A549 (cell line): Measurements from ENCODE around the gene SLC35A1. TPM values are rescaled to one million over a fixed set of nuclear protein-coding genes. Genes with fewer than 3 reads are reported as not detected.

ENCODE experiments used
- ATAC-seq, 2 experiments: fragments of 200-7000 bp in 1 of 2; fragments of >200 bp in 1 of 2; cut with Nextera tagmentation in 1 of 2; cut with Tn5 transposase in 1 of 2; 3 replicates each; pipeline versions ENCODE4 v1.8.0 to v1.9.1; 2018 to 2020; ENCODE audit warnings: mild to moderate bottlenecking in 1 of 2, moderate library complexity in 1 of 2
- CTCF ChIA-PET: fragments of 300-600 bp; sonication (Branson Sonifier 250); formaldehyde crosslinking; extraction: SDS; loops from one replicate; lab custom pipeline; 2021; ENCODE audit warnings: antibody characterized with exemption, inconsistent platforms; lab: Yijun Ruan, JAX
- POLR2A ChIA-PET: fragments of 350-600 bp; formaldehyde crosslinking; extraction: SDS; loops from one replicate; lab custom pipeline; 2021; ENCODE audit warnings: antibody characterized with exemption, inconsistent platforms; lab: Yijun Ruan, JAX
- DNase-seq, 2 experiments: peaks; one replicate each; pipeline versions ENCODE4 v3.0.0 to v3.0.0-alpha.2; 2011 to 2016; ENCODE audit warnings: low read depth in 1 of 2, low spot score in 1 of 2
- FAIRE-seq: peaks from 2 replicates; lab custom pipeline; 2011; peaks lifted over from hg19 to GRCh38; lab: Jason Lieb, UNC
- H3K27ac ChIP-seq, 2 experiments: fragments of >200 bp; sonication (Bioruptor Twin); formaldehyde crosslinking; 3 replicates each; pipeline ENCODE4 v1.5.1; 2016 to 2017
- H3K4me1 ChIP-seq: fragments of >200 bp; sonication (Bioruptor Twin); formaldehyde crosslinking; 3 replicates; pipeline ENCODE4 v1.6.1; 2016
- H3K4me2 ChIP-seq: fragments of >200 bp; sonication (Bioruptor Twin); formaldehyde crosslinking; 3 replicates; pipeline ENCODE4 v1.6.1; 2016
- H3K4me3 ChIP-seq: fragments of >200 bp; sonication (Bioruptor Twin); formaldehyde crosslinking; 3 replicates; pipeline ENCODE4 v1.5.1; 2016
- H3K9me3 ChIP-seq: fragments of >200 bp; sonication (Bioruptor Twin); formaldehyde crosslinking; 3 replicates; pipeline ENCODE4 v1.6.1; 2016
- BHLHE40 ChIP-seq: IDR thresholded peaks from 2 replicates; pipeline ENCODE4 v1.6.1; 2012; ENCODE audit warnings: low read depth, low read length, inconsistent platforms
- CBX8 ChIP-seq: fragments of 200-600 bp; sonication (generic); IDR thresholded peaks from 2 replicates; pipeline ENCODE4 v1.6.1; 2016
- CHD2 ChIP-seq: fragments of 150-350 bp; IDR thresholded peaks from 2 replicates; pipeline ENCODE4 v1.6.1; 2014; ENCODE audit warnings: low read length; ENCODE audit not compliant: partially characterized antibody
- CHD4 ChIP-seq: fragments of 200-600 bp; sonication (generic); IDR thresholded peaks from 2 replicates; pipeline ENCODE4 v1.6.1; 2016; ENCODE audit warnings: antibody characterized with exemption, mild to moderate bottlenecking, borderline replicate concordance
- EHMT2 ChIP-seq: fragments of 200-600 bp; sonication (generic); IDR thresholded peaks from 2 replicates; pipeline ENCODE4 v1.6.1; 2016; ENCODE audit warnings: antibody characterized with exemption, low read depth, mild to moderate bottlenecking, moderate library complexity
- FOXS1 ChIP-seq: fragments of 250-450 bp; sonication (Bioruptor Pico); IDR thresholded peaks from 2 replicates; pipeline ENCODE4 v1.5.0; 2020; ENCODE audit warnings: mild to moderate bottlenecking, moderate library complexity
- KDM5A ChIP-seq: fragments of 200-600 bp; sonication (generic); IDR thresholded peaks from 2 replicates; pipeline ENCODE4 v1.6.1; 2016; ENCODE audit warnings: antibody characterized with exemption, mild to moderate bottlenecking
- NFE2L2 ChIP-seq: fragments of 150-350 bp; conservative IDR thresholded peaks from 2 replicates; pipeline ENCODE4 v1.6.1; 2014; ENCODE audit warnings: low read length
- NPAS2 ChIP-seq: fragments of 250-450 bp; sonication (Bioruptor Pico); IDR thresholded peaks from 2 replicates; pipeline ENCODE4 v1.8.0; 2022; ENCODE audit warnings: mild to moderate bottlenecking, moderate library complexity, borderline replicate concordance
- NR3C1 ChIP-seq: fragments of >200 bp; sonication (Bioruptor Twin); formaldehyde crosslinking; IDR thresholded peaks from 3 replicates; pipeline ENCODE4 v1.6.1; 2017
- POLR2A ChIP-seq: IDR thresholded peaks from 2 replicates; pipeline ENCODE4 v1.6.1; 2012; ENCODE audit warnings: mild to moderate bottlenecking, low read length
- RAD21 ChIP-seq, 2 experiments: fragments of >200 bp in 1 of 2; sonication (Bioruptor Twin) in 1 of 2; formaldehyde crosslinking in 1 of 2; IDR thresholded peaks in 1 of 2; conservative IDR thresholded peaks in 1 of 2; 2 replicates in 1 of 2; 3 replicates in 1 of 2; pipeline ENCODE4 v1.6.1; 2012 to 2018; ENCODE audit warnings: inconsistent platforms in 1 of 2
- RFX5 ChIP-seq: fragments of 450-650 bp; IDR thresholded peaks from 2 replicates; pipeline ENCODE4 v1.7.1; 2014; ENCODE audit warnings: antibody characterized with exemption, mild to moderate bottlenecking, moderate library complexity
- RNF2 ChIP-seq: fragments of 200-600 bp; sonication (generic); IDR thresholded peaks from 2 replicates; pipeline ENCODE4 v1.6.1; 2016; ENCODE audit warnings: low read depth, mild to moderate bottlenecking, antibody characterized with exemption, moderate library complexity, borderline replicate concordance
- SREBF2 ChIP-seq: fragments of 450-650 bp; IDR thresholded peaks from 2 replicates; pipeline ENCODE4 v1.6.1; 2014; ENCODE audit warnings: mild to moderate bottlenecking, moderate library complexity
- TFCP2L1 ChIP-seq: fragments of 250-450 bp; sonication (Bioruptor Pico); IDR thresholded peaks from 2 replicates; pipeline ENCODE4 v1.5.0; 2021; ENCODE audit warnings: mild to moderate bottlenecking
- TP53 ChIP-seq: fragments of 250-450 bp; sonication (Bioruptor Pico); IDR thresholded peaks from 2 replicates; pipeline ENCODE4 v1.5.0; 2021; ENCODE audit warnings: mild to moderate bottlenecking, moderate library complexity
- ZC3H11A ChIP-seq: fragments of 450-650 bp; IDR thresholded peaks from 2 replicates; pipeline ENCODE4 v1.6.1; 2014; ENCODE audit warnings: antibody characterized with exemption, mild to moderate bottlenecking
- ZFP36 ChIP-seq: fragments of 450-650 bp; IDR thresholded peaks from 2 replicates; pipeline ENCODE4 v1.6.1; 2014; ENCODE audit warnings: borderline replicate concordance; ENCODE audit not compliant: partially characterized antibody
- ZNF302 ChIP-seq: fragments of 250-450 bp; sonication (Bioruptor Pico); IDR thresholded peaks from 2 replicates; pipeline ENCODE4 v1.9.0; 2021; ENCODE audit warnings: inconsistent platforms, mild to moderate bottlenecking, moderate library complexity
- WGBS: methylation state at CpG from one replicate; pipeline ENCODE4 v1.1.6; 2017; ENCODE audit errors: missing lambda C conversion rate; 5-methylcytosine and 5-hydroxymethylcytosine counted together
- polyA plus RNA-seq, 4 experiments: library from polyadenylated mRNA; depleted of rRNA in 3 of 4; stranded (reverse); fragments of >200 nt; fragmentation: RNase III in 1 of 4; extraction: RNeasy Plus Mini Kit Qiagen cat#74134 plus additional on column Dnase treatment in 1 of 4; gene quantifications; 2 replicates in 3 of 4; 3 replicates in 1 of 4; pipeline ENCODE4 v1.2.3, GENCODE V29; 2011 to 2017
- TF ChIP-seq, protein P1 (sequence below): IDR thresholded peaks from 2 replicates; pipeline ENCODE4 v1.6.1; 2012; ENCODE audit warnings: low read depth, borderline replicate concordance
- TF ChIP-seq, protein P2 (sequence below): fragments of 250-450 bp; sonication (Bioruptor Pico); IDR thresholded peaks from 2 replicates; pipeline ENCODE4 v1.5.0; 2021; ENCODE audit warnings: mild to moderate bottlenecking, moderate library complexity, borderline replicate concordance

The SLC35A1 gene
- polyA plus RNA-seq, 2 of the 4 experiments (the other 2 are of a cell fraction) = 13.5 to 23.7 TPM

DNA sequence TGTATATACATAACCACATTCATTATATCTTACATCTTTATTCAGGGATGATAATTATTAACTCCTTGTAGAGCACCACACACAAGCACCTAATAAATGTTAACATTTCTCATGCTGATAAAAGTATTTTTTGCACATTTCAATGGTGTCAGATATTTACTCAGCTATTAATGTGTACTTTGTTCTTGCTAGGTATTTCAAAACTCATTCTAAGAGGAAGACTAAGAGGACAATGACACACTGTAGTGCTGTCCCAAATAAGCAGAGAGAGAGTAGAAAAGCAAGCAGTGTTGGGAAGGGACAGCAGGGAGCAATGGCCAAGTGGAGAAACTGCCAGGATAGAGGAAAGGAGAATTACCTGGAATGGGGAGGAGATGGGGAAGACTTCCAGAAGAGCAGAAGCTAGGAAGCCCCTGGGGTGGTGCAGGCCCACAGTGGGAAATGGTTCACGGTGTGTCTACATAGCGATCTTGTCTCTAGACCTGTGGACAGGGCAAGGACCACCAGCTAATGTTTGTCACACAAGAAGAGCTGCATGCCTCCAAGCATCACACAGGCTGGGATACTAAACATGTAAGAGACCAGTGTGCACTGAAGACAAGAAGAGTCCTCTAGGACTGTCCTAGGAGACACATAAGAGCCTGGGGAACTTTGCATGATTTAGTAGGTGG, 61.7 kb downstream of the SLC35A1 start:
- no peak; a peak in 1 of 6 replicates for ATAC-seq
- no peak for DNase-seq
- POLR2A ChIA-PET = interaction anchor here (0.6 kb wide), 1 partner anchor 20 kb away, joined by 4 read pairs; no protein-coding TSS in a partner anchor
- WGBS = 97% methylated on average over 2 of the region's 2 CpGs
- TF ChIP-seq POLR2A (no peak), NPAS2 (CRISPR knock-in tag) (no peak), FOXS1 (CRISPR knock-in tag) (no peak), TFCP2L1 (CRISPR knock-in tag) (no peak), NR3C1 (no peak), ZFP36 (no peak), CHD2 (no peak)
- TF ChIP-seq, protein P1, sequence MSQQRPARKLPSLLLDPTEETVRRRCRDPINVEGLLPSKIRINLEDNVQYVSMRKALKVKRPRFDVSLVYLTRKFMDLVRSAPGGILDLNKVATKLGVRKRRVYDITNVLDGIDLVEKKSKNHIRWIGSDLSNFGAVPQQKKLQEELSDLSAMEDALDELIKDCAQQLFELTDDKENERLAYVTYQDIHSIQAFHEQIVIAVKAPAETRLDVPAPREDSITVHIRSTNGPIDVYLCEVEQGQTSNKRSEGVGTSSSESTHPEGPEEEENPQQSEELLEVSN = no peak
- no peak for FAIRE-seq
- H3K9me3 ChIP-seq = no peaks in the 10 kb centered on the region
- H3K4me3 ChIP-seq = no peak overlapping the region
- peaks cover 5% of the 10 kb centered on the region; the same call in 1 of the 3 replicates for H3K4me1 ChIP-seq
- CTCF ChIA-PET = no interaction called here
- H3K4me2 ChIP-seq = peak overlapping the region; percentile 9; the same call in 1 of the 3 replicates
- no peak overlapping the region for H3K27ac ChIP-seq

DNA sequence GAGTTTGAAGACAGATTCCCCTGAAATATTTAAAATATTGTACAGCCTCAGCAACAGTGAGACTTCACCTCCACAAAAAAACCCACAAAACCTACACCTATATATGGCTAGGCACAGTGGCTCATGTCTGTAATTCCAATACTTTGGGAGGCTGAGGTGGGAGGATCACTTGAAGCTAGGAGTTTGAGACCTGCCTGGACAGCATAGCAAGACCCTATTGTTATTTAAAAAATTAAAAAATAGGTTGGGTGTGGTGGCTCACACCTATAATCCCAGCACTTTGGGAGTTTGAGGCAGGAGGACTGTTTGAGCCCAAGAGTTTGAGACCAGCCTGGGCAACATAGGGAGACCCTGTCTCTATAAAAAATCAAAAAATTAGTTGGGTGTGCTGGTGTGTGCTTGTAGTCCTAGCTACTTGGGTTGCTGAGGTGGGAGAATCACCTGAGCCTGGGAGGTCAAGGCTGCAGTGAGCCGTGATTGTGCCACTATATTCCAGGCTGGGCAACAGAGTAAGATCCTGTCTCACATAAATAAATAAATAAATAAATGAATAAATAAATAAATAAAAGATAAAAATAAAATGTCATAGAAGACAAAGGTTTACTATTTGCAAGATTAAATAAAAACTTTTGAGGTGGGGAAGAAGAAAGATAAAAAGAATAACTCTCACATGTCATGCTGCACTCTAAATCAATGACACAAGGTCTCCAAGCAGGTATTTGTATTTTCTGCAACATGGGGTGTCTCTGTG, 65.9 kb downstream of the SLC35A1 start:
- no peak overlapping the region for H3K27ac ChIP-seq
- DNase-seq (no peak), FAIRE-seq (no peak), ATAC-seq (no peak)
- no peak for TF ChIP-seq NFE2L2
- no peak for TF ChIP-seq RAD21 (conservative IDR thresholded peaks at IDR 0.05 in 1 of 2, IDR thresholded peaks at IDR 0.05 in 1 of 2)
- TF ChIP-seq BHLHE40 = no peak
- TF ChIP-seq TP53 = no peak
- no peak for TF ChIP-seq CBX8
- peak; percentile 20 for TF ChIP-seq ZC3H11A
- no peak for TF ChIP-seq KDM5A
- TF ChIP-seq SREBF2 = no peak
- H3K4me2 ChIP-seq = no peak overlapping the region
- ChIA-PET CTCF (no interaction called here), POLR2A (no interaction called here)
- 89% methylated on average over 1 of the region's 1 CpG for WGBS
- H3K4me1 ChIP-seq = peaks cover 5% of the 10 kb centered on the region; the same call in 1 of the 3 replicates
- no peaks in the 10 kb centered on the region for H3K9me3 ChIP-seq
- H3K4me3 ChIP-seq = no peak overlapping the region

DNA sequence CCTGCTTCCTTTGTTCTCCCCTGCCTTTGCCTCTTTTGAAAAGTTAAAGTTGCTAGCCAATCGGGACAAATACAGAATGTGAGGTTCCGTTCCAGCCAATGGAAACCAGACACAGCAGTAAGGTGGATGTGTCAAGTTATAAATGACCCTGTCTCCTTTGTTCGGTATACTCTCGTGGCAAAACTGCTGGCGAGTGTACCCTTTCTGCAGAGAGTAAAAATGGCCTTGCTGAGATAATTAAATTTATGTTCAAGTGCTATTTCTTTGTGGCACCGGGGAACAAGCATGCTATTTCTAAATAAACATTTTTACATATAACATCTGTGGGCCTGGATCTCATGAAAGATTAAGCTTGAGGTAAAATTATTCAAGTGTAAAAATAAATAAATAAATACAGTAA, 66.8 kb downstream of the SLC35A1 start:
- CTCF ChIA-PET = no interaction called here
- WGBS = 77% methylated on average over 6 of the region's 6 CpGs
- FAIRE-seq = no peak
- Histone ChIP-seq H3K9me3 (no peaks in the 10 kb centered on the region), H3K4me2 (no peak overlapping the region), H3K4me1 (peaks cover 2% of the 10 kb centered on the region; the same call in 1 of the 3 replicates), H3K27ac (no peak overlapping the region), H3K4me3 (no peak overlapping the region)
- no peak for ATAC-seq
- POLR2A ChIA-PET = no interaction called here
- no peak for DNase-seq
- TF ChIP-seq RFX5 (no peak), ZNF302 (CRISPR knock-in tag) (no peak), CHD4 (no peak), ZC3H11A (no peak), RNF2 (no peak), TFCP2L1 (CRISPR knock-in tag) (no peak), SREBF2 (no peak), CBX8 (no peak), NPAS2 (CRISPR knock-in tag) (no peak), EHMT2 (no peak)
- TF ChIP-seq, protein P2, sequence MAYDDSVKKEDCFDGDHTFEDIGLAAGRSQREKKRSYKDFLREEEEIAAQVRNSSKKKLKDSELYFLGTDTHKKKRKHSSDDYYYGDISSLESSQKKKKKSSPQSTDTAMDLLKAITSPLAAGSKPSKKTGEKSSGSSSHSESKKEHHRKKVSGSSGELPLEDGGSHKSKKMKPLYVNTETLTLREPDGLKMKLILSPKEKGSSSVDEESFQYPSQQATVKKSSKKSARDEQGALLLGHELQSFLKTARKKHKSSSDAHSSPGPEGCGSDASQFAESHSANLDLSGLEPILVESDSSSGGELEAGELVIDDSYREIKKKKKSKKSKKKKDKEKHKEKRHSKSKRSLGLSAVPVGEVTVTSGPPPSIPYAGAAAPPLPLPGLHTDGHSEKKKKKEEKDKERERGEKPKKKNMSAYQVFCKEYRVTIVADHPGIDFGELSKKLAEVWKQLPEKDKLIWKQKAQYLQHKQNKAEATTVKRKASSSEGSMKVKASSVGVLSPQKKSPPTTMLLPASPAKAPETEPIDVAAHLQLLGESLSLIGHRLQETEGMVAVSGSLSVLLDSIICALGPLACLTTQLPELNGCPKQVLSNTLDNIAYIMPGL (CRISPR knock-in tag) = no peak
- TF ChIP-seq, protein P1 = no peak
